Ascending aorta (tissue), 2 donors: Measurements from ENCODE around the gene MYO18A. TPM values are rescaled to one million over a fixed set of nuclear protein-coding genes. Genes with fewer than 3 reads are reported as not detected.

Source experiments
- DNase-seq, 2 donors: peaks; one replicate each; pipeline ENCODE4 v3.0.0-alpha.2; 2019; ENCODE audit warnings: low spot score in 2 of 2
- H3K27ac ChIP-seq, 2 donors: fragments of 200-600 bp; sonication (generic); one replicate each; pipeline ENCODE4 v1.5.1; 2016 to 2017; ENCODE audit warnings: mild to moderate bottlenecking in 1 of 2
- H3K27me3 ChIP-seq: fragments of 200-600 bp; sonication (generic); one replicate; pipeline ENCODE4 v1.5.1; 2017
- H3K36me3 ChIP-seq, 2 donors: fragments of 200-600 bp; sonication (generic); one replicate each; pipeline ENCODE4 v1.5.1; 2016
- H3K4me1 ChIP-seq, 2 donors: fragments of 200-600 bp; sonication (generic); one replicate each; pipeline ENCODE4 v1.5.1; 2016 to 2017; ENCODE audit warnings: mild to moderate bottlenecking in 1 of 2
- H3K4me3 ChIP-seq, 2 donors: fragments of 200-600 bp; sonication (generic); one replicate each; pipeline ENCODE4 v1.5.1; 2016 to 2017; ENCODE audit warnings: mild to moderate bottlenecking in 1 of 2
- H3K9me3 ChIP-seq, 2 donors: fragments of 200-600 bp; sonication (generic); one replicate each; pipeline ENCODE4 v1.5.1; 2016
- CTCF ChIP-seq, 3 experiments: fragments of 200-600 bp in 2 of 3; fragments of 450-650 bp in 1 of 3; sonication (generic) in 2 of 3; IDR thresholded peaks; one replicate each; pipeline ENCODE4 v1.5.1; 2016 to 2019; ENCODE audit warnings: antibody characterized with exemption in 3 of 3, mild to moderate bottlenecking in 1 of 3, moderate library complexity in 1 of 3
- intact Hi-C: fragments of 100-400 bp; cut with DNase I; formaldehyde crosslinking; loops from one replicate; pipeline ENCODE4 v1.15.1; 2023
- total RNA-seq: library from RNA; depleted of rRNA; stranded (reverse); fragments of >200 nt; gene quantifications from one replicate; pipeline ENCODE4 v1.1.0, GENCODE V29; 2016

Gene MYO18A
- total RNA-seq, 1 donor from 2014 or later = 185 TPM

- H3K27ac ChIP-seq = no peak overlapping the region
- no peaks in the 10 kb centered on the region for H3K36me3 ChIP-seq
- DNase-seq = no peak
- no peak overlapping the region for H3K4me3 ChIP-seq
- no peak for TF ChIP-seq CTCF (IDR thresholded peaks at IDR 0.05)
- peaks cover 0 to 10% of the 10 kb centered on the region in 2 donors for H3K9me3 ChIP-seq
- no peaks in the 10 kb centered on the region for H3K4me1 ChIP-seq
- no peaks in the 10 kb centered on the region for H3K27me3 ChIP-seq
- intact Hi-C loops = no loop called here
Observed at GRCh38 chr17:29032857-29033197, 147.4 kb downstream of the MYO18A start.

GRCh38 chr17:29032013-29032856 lies 148.0 kb downstream of the MYO18A start:
- no peak for DNase-seq
- Histone ChIP-seq H3K4me1 (no peaks in the 10 kb centered on the region), H3K27me3 (no peaks in the 10 kb centered on the region), H3K4me3 (no peak overlapping the region), H3K9me3 (peaks cover 0 to 10% of the 10 kb centered on the region in 2 donors), H3K36me3 (no peaks in the 10 kb centered on the region), H3K27ac (no peak overlapping the region)
- TF ChIP-seq CTCF (IDR thresholded peaks at IDR 0.05) = no peak
- intact Hi-C loops = no loop called here

- Histone ChIP-seq H3K27me3 (no peaks in the 10 kb centered on the region), H3K4me1 (no peaks in the 10 kb centered on the region), H3K36me3 (no peaks in the 10 kb centered on the region), H3K9me3 (peaks cover 0 to 10% of the 10 kb centered on the region in 2 donors), H3K27ac (no peak overlapping the region), H3K4me3 (no peak overlapping the region)
- intact Hi-C loops = no loop called here
- no peak for DNase-seq
- no peak for TF ChIP-seq CTCF (IDR thresholded peaks at IDR 0.05)
Observed at GRCh38 chr17:29031488-29031887, 148.7 kb downstream of the MYO18A start.

- H3K4me1 ChIP-seq = no peaks in the 10 kb centered on the region
- H3K9me3 ChIP-seq = no peaks in the 10 kb centered on the region
- no peak for TF ChIP-seq CTCF (IDR thresholded peaks at IDR 0.05)
- H3K36me3 ChIP-seq = no peaks in the 10 kb centered on the region
- H3K27me3 ChIP-seq = no peaks in the 10 kb centered on the region
- DNase-seq = no peak
- H3K27ac ChIP-seq = no peak overlapping the region
- intact Hi-C loops = no loop called here
- H3K4me3 ChIP-seq = no peak overlapping the region
Observed at GRCh38 chr17:29024316-29024952, 155.8 kb downstream of the MYO18A start.

GRCh38 chr17:29022074-29022473 lies 158.1 kb downstream of the MYO18A start:
- Histone ChIP-seq H3K4me3 (no peak overlapping the region), H3K27ac (no peak overlapping the region), H3K36me3 (no peaks in the 10 kb centered on the region), H3K27me3 (no peaks in the 10 kb centered on the region), H3K9me3 (no peaks in the 10 kb centered on the region), H3K4me1 (no peaks in the 10 kb centered on the region)
- DNase-seq = no peak
- intact Hi-C loops = no loop called here
- no peak for TF ChIP-seq CTCF (IDR thresholded peaks at IDR 0.05)
